HG02840 (cell line): Measurements from ENCODE around the gene HAVCR2.
"Not testable (repeated sequence)": the region's sequence is repeated elsewhere in the genome, so short reads cannot be mapped to it uniquely, and the experiment has no call there.

Experiments
- ATAC-seq: cut with Tn5 transposase; IDR thresholded peaks from one replicate; pipeline ENCODE4 v1.9.1; 2021; ENCODE audit warnings: mild to moderate bottlenecking, moderate library complexity, moderate number of reproducible peaks; ENCODE audit not compliant: unreplicated experiment, low FRiP score

The HAVCR2 gene

DNA sequence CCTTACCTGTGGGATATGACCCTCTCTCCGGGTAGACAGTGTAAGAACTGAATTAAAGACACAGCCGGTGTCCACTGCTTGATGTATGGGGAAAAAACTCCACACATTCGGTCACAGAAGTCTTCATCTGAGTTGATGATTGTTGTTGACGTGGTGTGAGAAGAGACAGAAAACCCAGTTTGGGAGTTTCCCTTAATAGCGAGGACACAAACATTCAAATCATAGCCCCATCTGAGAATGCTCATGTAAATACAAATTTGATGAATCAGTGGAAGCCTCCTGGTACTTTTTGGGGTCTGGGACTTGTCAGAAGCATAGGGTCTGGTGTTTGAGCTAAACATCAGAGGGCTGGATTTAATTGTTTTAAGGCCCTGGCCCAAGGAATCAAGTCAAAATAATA lies 60.9 kb downstream of the HAVCR2 start:
- ATAC-seq, result no peak

DNA sequence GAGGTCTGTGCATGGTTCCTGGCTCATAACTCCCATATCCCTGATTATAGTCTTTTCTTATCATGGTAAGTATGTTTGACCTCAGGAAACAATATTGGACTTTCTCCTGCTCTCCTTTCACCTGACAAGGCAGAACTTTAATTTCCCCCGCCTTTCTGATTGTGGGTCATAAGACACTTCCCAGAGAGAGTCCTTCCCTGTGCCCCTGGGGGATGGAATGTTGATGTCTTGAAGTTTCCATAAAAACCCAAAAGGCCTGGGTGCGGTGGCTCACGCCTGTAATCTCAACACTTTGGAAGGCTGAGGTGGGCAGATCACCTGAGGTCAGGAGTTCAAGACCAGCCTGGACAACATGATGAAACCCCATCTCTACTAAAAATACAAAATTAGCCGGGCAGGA lies 61.8 kb downstream of the HAVCR2 start:
- not testable (repeated sequence) for ATAC-seq

DNA sequence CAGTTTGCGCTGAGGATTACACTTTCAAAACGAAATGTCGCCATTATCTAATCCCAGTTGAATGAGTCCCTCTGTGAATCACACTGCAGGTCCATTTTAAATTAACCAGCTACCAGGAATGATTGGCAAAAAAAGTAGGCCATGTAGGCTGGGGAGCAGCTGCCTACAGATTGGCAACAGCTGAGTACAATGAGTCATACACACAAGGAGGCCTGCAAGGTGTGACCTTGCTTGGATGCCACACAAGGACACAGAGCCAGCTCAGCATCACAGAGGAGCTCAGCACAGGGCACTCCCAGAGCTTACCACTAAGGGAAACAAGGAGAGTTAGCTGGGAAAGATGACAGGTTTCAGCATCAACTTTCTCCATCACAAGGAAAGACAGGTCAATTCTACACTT lies 62.8 kb downstream of the HAVCR2 start:
- ATAC-seq, result no peak

DNA sequence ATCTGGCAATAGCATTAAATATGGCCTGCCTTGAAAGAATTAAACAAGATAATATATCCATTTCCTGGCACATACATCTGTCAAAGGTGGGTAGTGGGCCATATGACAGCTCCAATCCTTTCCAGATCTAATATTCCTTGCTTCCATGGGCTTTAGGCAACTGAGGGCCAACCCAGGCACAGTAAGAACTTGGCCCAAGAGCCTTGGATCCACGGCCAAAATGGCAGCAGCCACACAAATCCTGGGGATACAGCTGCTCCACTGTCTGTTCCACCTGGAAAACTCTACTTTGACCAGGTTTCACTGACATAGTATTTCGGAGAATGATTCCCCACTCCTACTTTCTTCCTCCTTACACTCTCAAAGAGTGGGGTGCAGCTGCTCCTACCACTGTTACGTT lies 63.2 kb downstream of the HAVCR2 start:
- ATAC-seq, result no peak

DNA sequence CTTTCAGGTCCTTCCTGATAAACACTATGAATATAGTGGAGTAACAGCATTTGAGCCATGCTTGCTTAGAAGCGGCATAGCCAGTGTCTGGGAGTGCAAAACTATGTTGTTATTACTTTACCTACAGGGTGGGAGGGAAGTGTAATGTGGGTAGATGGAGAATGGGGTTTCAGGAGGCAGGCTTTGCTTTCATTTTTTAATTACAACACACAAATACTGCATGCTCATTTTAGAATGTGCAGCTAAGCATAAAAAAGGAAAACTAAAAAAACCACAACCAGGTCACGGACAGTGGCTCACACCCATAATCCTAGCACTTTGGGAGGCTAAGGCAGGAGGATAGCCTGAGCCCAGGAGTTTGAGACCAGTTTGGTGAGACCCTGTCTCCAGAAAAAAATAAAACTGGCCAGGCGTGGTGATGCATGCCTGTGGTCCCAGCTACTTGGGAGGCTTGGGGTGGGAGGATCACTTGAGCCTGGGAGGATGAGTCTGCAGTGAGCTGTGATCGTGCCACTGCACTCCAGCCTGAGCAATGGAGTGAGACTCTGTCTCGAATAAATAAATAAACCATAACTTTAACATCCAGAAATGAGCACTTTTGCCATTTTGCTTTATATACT lies 70.2 kb downstream of the HAVCR2 start:
- no peak for ATAC-seq
